NB4 (cell line): ENCODE data around the gene EPS8.

Experiments used
- DNase-seq: peaks from one replicate; pipeline ENCODE4 v3.0.0; 2010; ENCODE audit warnings: low read depth
- H3K4me3 ChIP-seq: one replicate; pipeline ENCODE4 v1.5.1; 2011; ENCODE audit warnings: mild to moderate bottlenecking, low read depth, low read length, moderate library complexity
- MYC ChIP-seq: IDR thresholded peaks from 2 replicates; pipeline ENCODE4 v1.6.1; 2011; ENCODE audit warnings: low read depth, low read length
- POLR2A ChIP-seq: IDR thresholded peaks from 2 replicates; pipeline ENCODE4 v1.6.1; 2011; ENCODE audit warnings: mild to moderate bottlenecking; ENCODE audit not compliant: insufficient read length; ENCODE audit errors: extremely low read depth
- TF ChIP-seq, protein P1 (sequence below): IDR thresholded peaks from 2 replicates; pipeline ENCODE4 v1.6.1; 2011; ENCODE audit warnings: low read depth, low read length
- TF ChIP-seq, protein P2 (sequence below): IDR thresholded peaks from one replicate; pipeline ENCODE4 v1.5.1; 2012; ENCODE audit warnings: low read depth, low read length

The EPS8 gene

DNA sequence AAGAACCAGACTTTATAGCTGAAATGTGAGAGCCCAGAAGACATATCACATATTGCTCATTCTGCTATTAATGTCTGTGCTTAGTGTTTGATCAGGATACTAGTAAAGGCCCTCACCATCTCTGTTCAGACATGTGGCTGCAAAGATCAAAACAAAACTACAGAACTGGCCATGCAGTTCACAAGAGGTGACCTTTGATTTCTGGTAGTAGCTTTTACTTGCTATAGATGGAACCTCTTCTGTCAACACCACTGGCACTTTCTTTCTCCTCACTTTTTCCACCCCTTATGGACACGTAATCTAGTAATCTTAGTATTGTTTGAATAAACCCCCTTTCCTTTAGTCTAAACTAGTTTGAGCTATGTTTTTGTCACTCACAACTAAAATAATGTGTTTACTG is 214.8 kb downstream of the EPS8 start:
- TF ChIP-seq, protein P1, sequence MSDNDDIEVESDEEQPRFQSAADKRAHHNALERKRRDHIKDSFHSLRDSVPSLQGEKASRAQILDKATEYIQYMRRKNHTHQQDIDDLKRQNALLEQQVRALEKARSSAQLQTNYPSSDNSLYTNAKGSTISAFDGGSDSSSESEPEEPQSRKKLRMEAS: no peak
- TF ChIP-seq POLR2A (no peak), MYC (no peak)
- TF ChIP-seq, protein P2, sequence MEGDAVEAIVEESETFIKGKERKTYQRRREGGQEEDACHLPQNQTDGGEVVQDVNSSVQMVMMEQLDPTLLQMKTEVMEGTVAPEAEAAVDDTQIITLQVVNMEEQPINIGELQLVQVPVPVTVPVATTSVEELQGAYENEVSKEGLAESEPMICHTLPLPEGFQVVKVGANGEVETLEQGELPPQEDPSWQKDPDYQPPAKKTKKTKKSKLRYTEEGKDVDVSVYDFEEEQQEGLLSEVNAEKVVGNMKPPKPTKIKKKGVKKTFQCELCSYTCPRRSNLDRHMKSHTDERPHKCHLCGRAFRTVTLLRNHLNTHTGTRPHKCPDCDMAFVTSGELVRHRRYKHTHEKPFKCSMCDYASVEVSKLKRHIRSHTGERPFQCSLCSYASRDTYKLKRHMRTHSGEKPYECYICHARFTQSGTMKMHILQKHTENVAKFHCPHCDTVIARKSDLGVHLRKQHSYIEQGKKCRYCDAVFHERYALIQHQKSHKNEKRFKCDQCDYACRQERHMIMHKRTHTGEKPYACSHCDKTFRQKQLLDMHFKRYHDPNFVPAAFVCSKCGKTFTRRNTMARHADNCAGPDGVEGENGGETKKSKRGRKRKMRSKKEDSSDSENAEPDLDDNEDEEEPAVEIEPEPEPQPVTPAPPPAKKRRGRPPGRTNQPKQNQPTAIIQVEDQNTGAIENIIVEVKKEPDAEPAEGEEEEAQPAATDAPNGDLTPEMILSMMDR: no peak
- no peak for DNase-seq
- H3K4me3 ChIP-seq: no peak overlapping the region
